Measurements from ENCODE around the gene ANKRD10.

ANKRD10 gene

GRCh38 chr13:110893571-110893970 is 21.3 kb downstream of the ANKRD10 start:
- Histone ChIP-seq H3K27ac (replicated peaks; ENCODE audit: low read length) (no peak overlapping the region), H3K4me2 (ENCODE audit: insufficient read depth, low read length, poor library complexity, severe bottlenecking) (no peak overlapping the region), H3K36me3 (replicated peaks in 1 of 2; ENCODE audit: control insufficient read depth in 2 of 2, insufficient read depth in 2 of 2, low read length in 2 of 2) (peaks cover 6 to 82% of the 10 kb centered on the region in 2 donors), H3K27me3 (ENCODE audit: control insufficient read depth in 3 of 3, insufficient read depth in 3 of 3, low read depth in 1 of 3, low read length in 3 of 3) (no peaks in the 10 kb centered on the region), H2BK15ac (ENCODE audit: low read length) (no peak overlapping the region), H3K9me3 (replicated peaks in 1 of 2; ENCODE audit: control insufficient read depth in 2 of 2, insufficient read depth in 1 of 2, low read depth in 1 of 2, low read length in 2 of 2) (no peaks in the 10 kb centered on the region), H3K14ac (ENCODE audit: low read length) (no peak overlapping the region), H2AFZ (ENCODE audit: low read length) (no peak overlapping the region), H3K4ac (ENCODE audit: low read length) (no peak overlapping the region), H3K79me1 (ENCODE audit: low read depth, low read length) (no peaks in the 10 kb centered on the region), H3K9ac (ENCODE audit: low read depth, low read length, poor library complexity) (no peak overlapping the region), H3K4me1 (ENCODE audit: control insufficient read depth in 2 of 2, insufficient read depth in 1 of 2, low read depth in 1 of 2, low read length in 2 of 2) (peaks cover 3 to 5% of the 10 kb centered on the region in 2 donors), H4K8ac (ENCODE audit: low read depth, low read length) (no peak overlapping the region), H3K4me3 (ENCODE audit: low read length in 2 of 2) (no peak overlapping the region), H2BK12ac (ENCODE audit: low read length) (no peak overlapping the region), H2BK5ac (ENCODE audit: low read length) (no peak overlapping the region), H3K18ac (ENCODE audit: low read length) (no peak overlapping the region), H2BK120ac (ENCODE audit: low read depth, low read length) (no peak overlapping the region), H4K91ac (ENCODE audit: low read depth, low read length, poor library complexity) (no peak overlapping the region), H3K23ac (ENCODE audit: low read depth, low read length, poor library complexity) (no peak overlapping the region), H2AK5ac (ENCODE audit: low read depth, low read length) (no peak overlapping the region)
- no peak for DNase-seq (ENCODE audit: low spot score)
- WGBS, 2 donors (ENCODE audit: extremely low coverage in 2 of 2, insufficient read length in 2 of 2, insufficient replicate concordance in 1 of 2), result no CpG with 5 or more reads among the region's 2 CpGs

GRCh38 chr13:110890279-110891165 is 24.3 kb downstream of the ANKRD10 start:
- Histone ChIP-seq H2AK5ac (ENCODE audit: low read depth, low read length) (no peak overlapping the region), H3K4ac (ENCODE audit: low read length) (no peak overlapping the region), H3K4me3 (ENCODE audit: low read length in 2 of 2) (no peak overlapping the region), H2BK15ac (ENCODE audit: low read length) (no peak overlapping the region), H2BK12ac (ENCODE audit: low read length) (no peak overlapping the region), H3K14ac (ENCODE audit: low read length) (no peak overlapping the region), H3K79me1 (ENCODE audit: low read depth, low read length) (no peaks in the 10 kb centered on the region), H2AFZ (ENCODE audit: low read length) (no peak overlapping the region), H3K4me2 (ENCODE audit: insufficient read depth, low read length, poor library complexity, severe bottlenecking) (no peak overlapping the region), H3K23ac (ENCODE audit: low read depth, low read length, poor library complexity) (no peak overlapping the region), H3K27ac (replicated peaks; ENCODE audit: low read length) (peak overlapping the region; percentile 13), H3K18ac (ENCODE audit: low read length) (no peak overlapping the region), H3K9me3 (replicated peaks in 1 of 2; ENCODE audit: control insufficient read depth in 2 of 2, insufficient read depth in 1 of 2, low read depth in 1 of 2, low read length in 2 of 2) (no peaks in the 10 kb centered on the region), H3K9ac (ENCODE audit: low read depth, low read length, poor library complexity) (no peak overlapping the region), H3K36me3 (replicated peaks in 1 of 2; ENCODE audit: control insufficient read depth in 2 of 2, insufficient read depth in 2 of 2, low read length in 2 of 2) (peaks cover 6 to 52% of the 10 kb centered on the region in 2 donors), H3K4me1 (ENCODE audit: control insufficient read depth in 2 of 2, insufficient read depth in 1 of 2, low read depth in 1 of 2, low read length in 2 of 2) (peaks cover 23 to 27% of the 10 kb centered on the region in 2 donors), H2BK120ac (ENCODE audit: low read depth, low read length) (no peak overlapping the region), H2BK5ac (ENCODE audit: low read length) (no peak overlapping the region), H3K27me3 (ENCODE audit: control insufficient read depth in 3 of 3, insufficient read depth in 3 of 3, low read depth in 1 of 3, low read length in 3 of 3) (no peaks in the 10 kb centered on the region), H4K8ac (ENCODE audit: low read depth, low read length) (no peak overlapping the region), H4K91ac (ENCODE audit: low read depth, low read length, poor library complexity) (no peak overlapping the region)
- no CpG with 5 or more reads among the region's 8 CpGs for WGBS, 2 donors (ENCODE audit: extremely low coverage in 2 of 2, insufficient read length in 2 of 2, insufficient replicate concordance in 1 of 2)
- DNase-seq (ENCODE audit: low spot score), result no peak

DNA sequence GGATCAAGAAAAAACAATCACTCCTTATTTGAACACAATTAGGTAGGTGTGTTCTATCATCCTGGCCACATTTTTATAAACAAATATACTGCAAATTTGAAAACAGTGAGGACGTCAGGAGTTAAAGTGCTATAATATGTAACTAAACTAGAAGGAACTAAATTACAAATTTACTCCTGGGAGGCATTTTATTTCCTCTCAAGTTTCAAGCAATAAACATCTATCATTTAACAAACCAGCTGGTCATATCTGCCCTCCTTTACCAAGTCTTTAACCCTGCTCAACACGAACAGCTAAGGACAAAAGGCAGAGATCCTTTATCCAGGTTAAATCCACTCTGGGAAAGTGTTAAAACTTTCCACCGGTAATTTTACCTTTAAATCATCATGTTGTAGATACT is 26.5 kb downstream of the ANKRD10 start:
- Histone ChIP-seq H3K27ac (replicated peaks; ENCODE audit: low read length) (peak overlapping the region; percentile 76), H3K14ac (ENCODE audit: low read length) (no peak overlapping the region), H2BK120ac (ENCODE audit: low read depth, low read length) (no peak overlapping the region), H3K36me3 (replicated peaks in 1 of 2; ENCODE audit: control insufficient read depth in 2 of 2, insufficient read depth in 2 of 2, low read length in 2 of 2) (peaks cover 1 to 34% of the 10 kb centered on the region in 2 donors), H2BK12ac (ENCODE audit: low read length) (no peak overlapping the region), H2AFZ (ENCODE audit: low read length) (no peak overlapping the region), H3K9me3 (replicated peaks in 1 of 2; ENCODE audit: control insufficient read depth in 2 of 2, insufficient read depth in 1 of 2, low read depth in 1 of 2, low read length in 2 of 2) (no peaks in the 10 kb centered on the region), H3K9ac (ENCODE audit: low read depth, low read length, poor library complexity) (no peak overlapping the region), H3K4me3 (ENCODE audit: low read length in 2 of 2) (no peak overlapping the region), H3K27me3 (ENCODE audit: control insufficient read depth in 3 of 3, insufficient read depth in 3 of 3, low read depth in 1 of 3, low read length in 3 of 3) (no peaks in the 10 kb centered on the region), H3K4me1 (ENCODE audit: control insufficient read depth in 2 of 2, insufficient read depth in 1 of 2, low read depth in 1 of 2, low read length in 2 of 2) (peaks cover 26 to 27% of the 10 kb centered on the region in 2 donors), H2BK5ac (ENCODE audit: low read length) (no peak overlapping the region), H2AK5ac (ENCODE audit: low read depth, low read length) (no peak overlapping the region), H2BK15ac (ENCODE audit: low read length) (no peak overlapping the region), H3K4me2 (ENCODE audit: insufficient read depth, low read length, poor library complexity, severe bottlenecking) (no peak overlapping the region), H4K91ac (ENCODE audit: low read depth, low read length, poor library complexity) (no peak overlapping the region), H3K79me1 (ENCODE audit: low read depth, low read length) (no peaks in the 10 kb centered on the region), H3K18ac (ENCODE audit: low read length) (no peak overlapping the region), H3K23ac (ENCODE audit: low read depth, low read length, poor library complexity) (no peak overlapping the region), H4K8ac (ENCODE audit: low read depth, low read length) (no peak overlapping the region), H3K4ac (ENCODE audit: low read length) (no peak overlapping the region)
- no CpG with 5 or more reads among the region's 3 CpGs for WGBS, 2 donors (ENCODE audit: extremely low coverage in 2 of 2, insufficient read length in 2 of 2, insufficient replicate concordance in 1 of 2)
- no peak for DNase-seq (ENCODE audit: low spot score)

DNA sequence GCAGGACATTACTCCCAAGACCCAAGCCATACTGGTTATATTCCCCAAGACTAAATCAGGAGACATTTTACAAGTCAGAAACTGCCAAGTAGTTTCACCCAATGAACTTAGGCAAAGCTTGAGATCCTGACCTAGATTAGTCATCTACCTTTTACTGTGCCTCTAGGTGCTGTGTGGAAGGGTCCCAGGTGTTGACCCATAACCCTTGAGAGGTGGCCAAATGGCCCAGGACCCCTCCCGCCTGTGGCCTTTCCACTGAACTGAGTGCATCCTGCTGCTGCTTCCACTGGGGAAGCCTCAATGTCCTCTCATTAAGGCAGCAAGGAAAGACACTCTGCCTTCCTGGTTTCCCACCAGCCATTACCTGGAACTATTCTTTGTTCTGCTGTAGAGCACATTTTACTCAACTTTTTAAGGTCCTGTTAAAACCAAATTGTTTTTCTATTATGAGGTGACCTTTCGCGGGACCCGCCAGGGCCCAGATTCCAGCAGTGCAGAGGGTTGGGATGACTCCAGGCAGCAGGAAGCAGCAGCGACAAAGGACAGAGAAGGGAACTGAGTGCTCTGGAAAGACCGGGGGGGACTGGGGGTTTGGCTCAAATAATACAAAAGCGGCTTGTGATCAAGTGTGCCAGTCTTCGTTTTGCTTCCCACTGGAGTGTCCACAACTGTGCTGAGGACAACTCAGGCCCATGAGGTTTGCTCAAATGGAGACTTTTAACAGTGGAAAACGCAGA is 27.1 kb downstream of the ANKRD10 start:
- Histone ChIP-seq H3K9me3 (replicated peaks in 1 of 2; ENCODE audit: control insufficient read depth in 2 of 2, insufficient read depth in 1 of 2, low read depth in 1 of 2, low read length in 2 of 2) (no peaks in the 10 kb centered on the region), H3K79me1 (ENCODE audit: low read depth, low read length) (no peaks in the 10 kb centered on the region), H3K36me3 (replicated peaks in 1 of 2; ENCODE audit: control insufficient read depth in 2 of 2, insufficient read depth in 2 of 2, low read length in 2 of 2) (peaks cover 1 to 27% of the 10 kb centered on the region in 2 donors), H3K18ac (ENCODE audit: low read length) (no peak overlapping the region), H3K4ac (ENCODE audit: low read length) (no peak overlapping the region), H3K23ac (ENCODE audit: low read depth, low read length, poor library complexity) (no peak overlapping the region), H2BK5ac (ENCODE audit: low read length) (no peak overlapping the region), H3K9ac (ENCODE audit: low read depth, low read length, poor library complexity) (no peak overlapping the region), H2BK12ac (ENCODE audit: low read length) (no peak overlapping the region), H3K4me1 (ENCODE audit: control insufficient read depth in 2 of 2, insufficient read depth in 1 of 2, low read depth in 1 of 2, low read length in 2 of 2) (peaks cover 26 to 27% of the 10 kb centered on the region in 2 donors), H2BK15ac (ENCODE audit: low read length) (no peak overlapping the region), H4K91ac (ENCODE audit: low read depth, low read length, poor library complexity) (no peak overlapping the region), H3K27me3 (ENCODE audit: control insufficient read depth in 3 of 3, insufficient read depth in 3 of 3, low read depth in 1 of 3, low read length in 3 of 3) (no peaks in the 10 kb centered on the region), H3K14ac (ENCODE audit: low read length) (no peak overlapping the region), H2BK120ac (ENCODE audit: low read depth, low read length) (no peak overlapping the region), H4K8ac (ENCODE audit: low read depth, low read length) (no peak overlapping the region), H3K4me3 (ENCODE audit: low read length in 2 of 2) (no peak overlapping the region), H2AFZ (ENCODE audit: low read length) (no peak overlapping the region), H2AK5ac (ENCODE audit: low read depth, low read length) (no peak overlapping the region), H3K27ac (replicated peaks; ENCODE audit: low read length) (peak overlapping the region; percentile 76), H3K4me2 (ENCODE audit: insufficient read depth, low read length, poor library complexity, severe bottlenecking) (no peak overlapping the region)
- WGBS, 2 donors (ENCODE audit: extremely low coverage in 2 of 2, insufficient read length in 2 of 2, insufficient replicate concordance in 1 of 2), result no CpG with 5 or more reads among the region's 9 CpGs
- no peak for DNase-seq (ENCODE audit: low spot score)

Data from neuronal stem cell (in vitro differentiated cells).